Superior temporal gyrus (tissue), 1 donor: ENCODE measurements around the gene IPMK.
A peak's percentile ranks its signal among the peaks of the same experiment; 100 is the strongest.
"Not testable (repeated sequence)": the region's sequence is repeated elsewhere in the genome, so short reads cannot be mapped to it uniquely, and the experiment has no call there.

Source experiments
- DNase-seq: peaks from one replicate; pipeline ENCODE4 v3.0.0-alpha.2; 2016; ENCODE audit errors: extremely low spot score

Gene IPMK

GRCh38 chr10:58220769-58221451 lies 46.8 kb downstream of the IPMK start:
- DNase-seq = no peak

DNA sequence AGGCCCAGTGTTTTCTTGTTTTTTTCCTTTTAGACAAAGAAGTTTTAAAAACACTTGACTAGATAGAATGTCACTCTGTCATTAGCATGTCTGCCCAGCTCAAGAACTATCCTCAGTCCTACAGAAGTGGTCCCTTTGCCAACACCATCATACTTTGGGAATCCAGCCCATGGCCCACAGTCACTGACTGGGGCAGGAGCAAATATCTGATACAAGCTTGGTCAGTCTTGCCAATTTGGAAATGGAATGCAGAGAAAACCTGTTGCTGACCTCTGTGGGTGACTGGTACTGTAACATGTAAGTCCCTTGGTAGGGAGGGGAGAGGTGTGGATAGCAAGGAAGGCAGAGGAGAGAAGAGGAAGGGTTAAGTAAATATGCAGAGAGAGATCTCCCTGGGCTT lies 47.8 kb downstream of the IPMK start:
- DNase-seq = no peak

GRCh38 chr10:58217612-58218011 lies 50.1 kb downstream of the IPMK start:
- DNase-seq = no peak

DNA sequence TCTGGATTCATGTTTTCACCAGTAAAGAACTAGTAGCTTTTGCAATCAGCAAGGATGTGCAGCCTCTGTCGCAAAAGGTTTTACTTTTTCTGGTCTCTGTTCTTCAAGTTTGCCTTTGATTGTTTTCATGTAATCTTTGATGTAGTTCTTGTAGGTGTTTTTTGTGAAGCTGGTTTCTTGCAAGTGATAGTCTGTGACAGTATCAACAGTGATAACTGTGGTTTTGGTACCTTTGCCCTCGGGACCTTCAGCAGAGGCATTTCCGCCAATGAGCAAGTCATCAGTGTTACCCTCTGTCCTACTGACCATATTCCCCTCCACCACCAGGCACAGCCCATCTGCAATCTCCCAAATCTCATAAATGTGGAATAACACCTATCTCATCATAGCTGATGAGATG lies 55.1 kb downstream of the IPMK start:
- DNase-seq = no peak

DNA sequence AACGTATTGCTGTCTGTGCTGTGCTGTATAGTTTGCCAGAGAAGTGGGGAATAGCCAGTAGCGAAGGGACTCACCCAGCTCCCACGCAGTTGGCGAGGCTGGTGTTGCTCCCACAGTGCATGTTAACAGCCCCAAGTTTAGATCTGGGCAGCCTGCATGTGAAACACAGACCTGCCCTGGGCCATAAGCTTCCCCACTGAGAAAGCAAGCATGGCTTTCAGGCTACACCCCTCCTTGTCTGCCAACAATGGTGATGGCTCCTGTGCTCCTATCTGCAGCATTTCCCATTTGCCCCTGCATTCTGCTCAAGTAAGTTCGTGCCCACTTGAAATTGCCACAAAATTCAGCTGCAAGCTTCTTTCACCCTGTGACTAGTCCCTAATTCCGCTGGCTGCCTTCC lies 57.5 kb downstream of the IPMK start:
- DNase-seq = no peak

GRCh38 chr10:58209669-58210068 lies 58.0 kb downstream of the IPMK start:
- no peak for DNase-seq

GRCh38 chr10:58206251-58206650 lies 61.4 kb downstream of the IPMK start:
- DNase-seq = no peak

DNA sequence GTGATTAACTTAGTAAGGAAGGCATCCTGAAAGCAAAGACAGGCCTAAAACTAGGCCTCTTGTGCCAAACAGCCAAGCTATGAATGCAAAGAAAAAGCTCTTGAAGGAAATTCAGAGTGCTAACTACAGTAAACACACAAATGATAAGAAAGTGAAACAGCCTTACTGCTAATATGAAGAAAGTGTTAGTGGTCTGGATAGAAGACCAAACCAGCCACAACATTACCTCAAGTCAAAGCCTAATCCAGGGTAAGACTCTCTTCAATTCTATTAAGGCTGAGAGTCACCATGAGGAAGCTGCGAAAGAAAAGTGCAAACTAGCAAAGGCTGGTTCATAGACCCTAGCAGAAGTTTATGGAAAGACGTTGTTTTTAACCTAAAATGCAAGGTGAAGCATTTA lies 66.0 kb downstream of the IPMK start:
- no peak for DNase-seq

DNA sequence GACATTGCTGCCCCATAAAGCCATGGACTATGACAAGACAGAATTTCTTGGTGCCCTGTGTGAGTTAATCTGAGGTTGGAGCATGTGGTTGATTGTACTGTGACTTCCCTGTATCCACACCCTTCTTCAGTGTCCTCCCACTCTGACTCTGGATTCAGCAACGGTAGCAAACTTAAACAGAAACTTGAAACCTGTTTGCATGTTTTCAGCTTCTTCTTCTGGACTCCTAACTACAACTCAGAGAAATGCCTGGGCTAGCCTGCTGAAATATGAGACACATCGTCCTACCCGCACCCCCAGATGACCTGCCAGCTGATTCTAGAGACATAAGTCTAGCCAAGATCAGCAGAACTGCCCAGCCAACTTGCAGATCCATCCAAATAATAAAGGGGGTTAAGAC lies 78.4 kb downstream of the IPMK start:
- DNase-seq = no peak

GRCh38 chr10:58184120-58184670 lies 83.5 kb downstream of the IPMK start:
- no peak for DNase-seq

DNA sequence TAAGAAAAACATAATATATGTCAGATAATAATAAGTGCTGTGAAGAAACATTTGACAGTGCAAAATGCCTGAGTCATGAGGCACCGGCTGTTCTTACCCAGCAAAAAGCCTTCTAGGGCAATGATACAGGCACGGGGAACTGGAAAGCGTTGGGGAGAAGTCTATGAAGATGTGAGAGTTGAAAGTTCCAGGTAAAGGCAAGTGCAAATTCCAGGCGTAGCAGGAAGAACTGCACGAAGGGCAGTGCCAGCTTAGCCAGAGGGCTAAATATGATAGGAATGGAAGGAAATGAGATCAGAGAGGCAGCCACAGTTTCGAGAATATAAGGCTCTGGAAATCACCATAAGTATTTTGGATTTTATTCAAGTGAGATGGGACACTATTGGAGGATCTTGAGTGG lies 87.0 kb downstream of the IPMK start:
- no peak for DNase-seq

GRCh38 chr10:58179238-58179637 lies 88.5 kb downstream of the IPMK start:
- DNase-seq = no peak

GRCh38 chr10:58178811-58179210 lies 88.9 kb downstream of the IPMK start:
- no peak for DNase-seq

DNA sequence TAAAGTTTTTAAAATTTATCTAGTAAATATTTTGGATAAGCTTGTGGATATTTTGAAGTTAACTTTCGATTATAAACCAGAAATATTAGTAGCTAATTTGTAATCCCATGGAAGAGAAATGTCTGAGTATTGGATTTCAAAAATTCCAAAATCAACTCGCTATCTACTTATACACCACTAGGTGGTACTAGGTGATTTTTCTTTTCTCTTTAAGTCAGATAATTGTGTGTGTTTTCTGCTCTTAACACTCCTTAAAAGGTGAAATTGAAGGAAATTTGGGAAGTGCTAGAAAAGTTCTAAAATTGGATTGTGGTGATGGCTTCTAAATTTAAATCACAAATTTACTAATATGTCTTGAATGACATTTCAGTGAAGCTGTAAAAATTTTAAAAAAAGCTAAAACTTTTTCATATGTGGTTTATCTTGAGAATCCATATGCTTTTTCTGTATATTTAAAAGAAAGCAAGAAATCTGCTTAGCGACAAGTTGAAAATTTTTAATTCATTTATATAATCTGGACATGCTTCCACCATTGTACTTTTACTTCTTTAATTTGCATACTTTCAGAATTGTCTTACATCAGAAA lies 90.2 kb downstream of the IPMK start:
- DNase-seq = peak; percentile 73

- DNase-seq = no peak
Observed at GRCh38 chr10:58175990-58176900, 91.4 kb downstream of the IPMK start.

GRCh38 chr10:58174831-58175230 lies 92.9 kb downstream of the IPMK start:
- no peak for DNase-seq

- DNase-seq = no peak
Observed at GRCh38 chr10:58173391-58173790, 94.3 kb downstream of the IPMK start.

DNA sequence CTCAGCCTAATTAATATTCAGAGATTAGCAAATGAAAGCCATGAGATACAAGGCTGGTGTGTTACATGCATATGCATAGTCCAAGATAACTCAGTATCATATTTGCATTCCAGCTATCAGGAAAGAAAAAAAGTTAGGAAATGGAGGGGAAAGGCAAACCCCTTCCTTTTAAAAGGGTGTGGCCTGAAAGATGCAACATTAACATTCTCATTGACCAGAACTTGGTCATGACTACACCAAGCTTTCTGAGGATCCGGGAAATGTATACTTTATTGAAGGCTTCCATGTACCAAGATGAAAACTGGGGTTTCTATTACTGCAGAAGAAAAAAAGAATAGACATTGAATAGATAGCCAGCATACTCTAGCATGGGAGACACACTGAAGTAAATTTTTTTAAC lies 96.5 kb downstream of the IPMK start:
- DNase-seq = no peak

DNA sequence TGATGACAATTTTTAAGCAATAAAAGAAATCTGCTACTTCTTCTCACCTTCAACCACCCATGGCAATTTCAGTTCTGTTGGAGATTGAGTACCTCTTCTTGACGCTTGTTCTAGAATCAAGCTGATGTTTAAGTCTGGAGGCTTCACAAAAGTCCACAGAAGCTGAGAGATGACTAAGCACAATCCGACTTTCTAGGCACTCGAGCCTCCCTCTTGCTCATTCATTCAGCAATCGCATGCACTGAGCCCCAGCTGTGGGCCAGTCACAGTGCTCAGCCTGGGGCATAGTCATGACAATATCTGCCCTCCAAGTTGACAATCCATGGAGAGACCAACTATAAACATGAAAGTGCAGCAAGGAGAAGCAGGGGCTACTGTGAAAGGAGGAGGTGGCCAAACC lies 103.2 kb downstream of the IPMK start:
- no peak for DNase-seq

GRCh38 chr10:58158806-58159205 lies 108.9 kb downstream of the IPMK start:
- DNase-seq = no peak

DNA sequence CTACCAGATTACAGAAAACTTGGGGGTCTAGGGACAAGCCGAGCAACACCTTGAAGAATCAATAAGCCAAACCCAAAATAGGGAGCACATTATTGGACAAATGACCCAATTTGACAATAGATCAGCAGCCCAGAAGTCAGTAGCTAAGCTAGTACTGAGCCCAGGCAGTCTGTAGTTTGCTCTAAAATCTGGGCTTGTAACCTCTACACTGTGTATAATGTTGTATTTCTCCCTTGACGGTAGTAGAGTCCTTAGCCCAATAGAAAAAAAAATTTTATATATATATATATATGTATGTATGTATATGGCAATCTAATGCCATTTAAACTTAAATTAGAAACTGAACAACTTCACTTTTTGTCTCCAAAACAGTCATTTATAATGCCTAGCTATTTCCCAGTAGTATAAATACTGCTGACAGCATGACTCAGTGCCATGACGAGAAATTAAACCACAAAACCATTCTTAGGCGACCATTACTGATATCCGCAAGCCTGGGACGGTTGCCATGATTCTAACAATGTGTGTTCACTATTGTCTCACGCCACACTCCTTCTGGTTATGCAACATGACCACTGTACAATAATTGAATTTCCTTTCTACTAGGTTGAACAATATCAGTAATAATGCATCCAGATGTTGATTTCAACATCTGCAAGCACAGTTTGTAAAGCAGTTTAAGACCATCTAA lies 110.5 kb downstream of the IPMK start:
- DNase-seq = no peak

- not testable (repeated sequence) for DNase-seq
Observed at GRCh38 chr10:58155941-58156340, 111.8 kb downstream of the IPMK start.
